ENCODE results near the gene COPS9. TPM values are rescaled to one million over a fixed set of nuclear protein-coding genes. Genes with fewer than 3 reads are reported as not detected.

The COPS9 gene
- total RNA-seq, 2 donors from 2014 or later = 232 to 243 TPM

DNA sequence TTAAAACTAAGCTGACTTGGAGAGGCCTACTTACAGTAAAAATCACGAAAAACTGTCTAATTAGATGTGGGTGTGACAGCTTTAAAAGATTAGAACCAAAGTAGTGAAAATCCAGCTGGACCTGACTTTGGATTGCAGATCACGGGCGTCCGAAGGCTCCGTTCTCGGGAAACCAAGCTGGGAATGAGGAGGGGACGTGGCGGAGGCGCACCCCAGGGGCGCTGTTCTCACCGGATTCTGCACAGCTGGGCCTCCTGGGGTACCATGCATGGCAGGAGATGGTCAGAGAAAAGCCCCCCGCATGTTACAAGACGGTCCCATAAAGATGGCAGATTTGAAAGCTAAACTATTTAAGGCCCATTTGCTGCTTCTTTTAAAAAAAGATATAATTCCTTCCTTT, 9.4 kb upstream of the COPS9 start:
- no peak overlapping the region for H3K27ac ChIP-seq
- H3K36me3 ChIP-seq = no peaks in the 10 kb centered on the region
- TF ChIP-seq, protein P1, sequence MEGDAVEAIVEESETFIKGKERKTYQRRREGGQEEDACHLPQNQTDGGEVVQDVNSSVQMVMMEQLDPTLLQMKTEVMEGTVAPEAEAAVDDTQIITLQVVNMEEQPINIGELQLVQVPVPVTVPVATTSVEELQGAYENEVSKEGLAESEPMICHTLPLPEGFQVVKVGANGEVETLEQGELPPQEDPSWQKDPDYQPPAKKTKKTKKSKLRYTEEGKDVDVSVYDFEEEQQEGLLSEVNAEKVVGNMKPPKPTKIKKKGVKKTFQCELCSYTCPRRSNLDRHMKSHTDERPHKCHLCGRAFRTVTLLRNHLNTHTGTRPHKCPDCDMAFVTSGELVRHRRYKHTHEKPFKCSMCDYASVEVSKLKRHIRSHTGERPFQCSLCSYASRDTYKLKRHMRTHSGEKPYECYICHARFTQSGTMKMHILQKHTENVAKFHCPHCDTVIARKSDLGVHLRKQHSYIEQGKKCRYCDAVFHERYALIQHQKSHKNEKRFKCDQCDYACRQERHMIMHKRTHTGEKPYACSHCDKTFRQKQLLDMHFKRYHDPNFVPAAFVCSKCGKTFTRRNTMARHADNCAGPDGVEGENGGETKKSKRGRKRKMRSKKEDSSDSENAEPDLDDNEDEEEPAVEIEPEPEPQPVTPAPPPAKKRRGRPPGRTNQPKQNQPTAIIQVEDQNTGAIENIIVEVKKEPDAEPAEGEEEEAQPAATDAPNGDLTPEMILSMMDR (IDR thresholded peaks at IDR 0.05) = no peak
- no peaks in the 10 kb centered on the region for H3K27me3 ChIP-seq
- H3K4me3 ChIP-seq = no peak overlapping the region
- no peak for DNase-seq (ENCODE audit: low spot score)
- H3K4me1 ChIP-seq = peaks cover 0 to 7% of the 10 kb centered on the region in 2 donors
- H3K9me3 ChIP-seq = no peaks in the 10 kb centered on the region

DNA sequence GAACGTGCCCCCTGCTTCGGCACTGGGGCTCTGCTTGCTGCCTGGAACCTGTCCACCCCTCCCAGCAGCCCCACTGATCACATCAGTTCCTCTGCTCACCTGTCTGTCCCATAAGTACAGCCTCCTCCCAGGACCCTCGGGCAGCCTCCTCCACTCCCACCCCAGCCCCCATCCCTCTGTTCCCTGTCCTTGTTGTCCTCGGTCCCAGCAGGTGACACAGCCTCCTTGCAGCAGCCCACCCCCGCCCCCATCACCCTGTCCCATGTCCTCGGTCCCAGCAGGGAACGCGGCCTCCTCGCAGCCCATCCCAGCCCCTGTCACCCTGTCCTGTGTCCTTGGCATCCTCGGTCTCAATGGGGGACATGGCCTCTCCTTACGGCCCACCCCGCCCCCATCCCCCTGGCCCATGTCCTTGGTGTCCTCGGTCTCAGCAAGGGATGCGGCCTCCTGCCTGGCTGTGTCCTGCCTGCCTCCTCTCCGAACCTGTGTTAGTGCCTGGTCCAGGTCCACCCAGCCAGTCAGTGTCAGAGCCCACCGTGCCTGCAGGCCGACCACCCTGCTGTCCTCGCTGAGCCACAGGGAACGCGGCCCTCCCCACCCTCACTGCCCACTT, 8.7 kb upstream of the COPS9 start:
- TF ChIP-seq, protein P1 (IDR thresholded peaks at IDR 0.05) = no peak
- Histone ChIP-seq H3K4me3 (no peak overlapping the region), H3K27me3 (no peaks in the 10 kb centered on the region), H3K9me3 (no peaks in the 10 kb centered on the region), H3K36me3 (no peaks in the 10 kb centered on the region), H3K4me1 (peaks cover 0 to 7% of the 10 kb centered on the region in 2 donors), H3K27ac (no peak overlapping the region)
- DNase-seq (ENCODE audit: low spot score) = no peak

DNA sequence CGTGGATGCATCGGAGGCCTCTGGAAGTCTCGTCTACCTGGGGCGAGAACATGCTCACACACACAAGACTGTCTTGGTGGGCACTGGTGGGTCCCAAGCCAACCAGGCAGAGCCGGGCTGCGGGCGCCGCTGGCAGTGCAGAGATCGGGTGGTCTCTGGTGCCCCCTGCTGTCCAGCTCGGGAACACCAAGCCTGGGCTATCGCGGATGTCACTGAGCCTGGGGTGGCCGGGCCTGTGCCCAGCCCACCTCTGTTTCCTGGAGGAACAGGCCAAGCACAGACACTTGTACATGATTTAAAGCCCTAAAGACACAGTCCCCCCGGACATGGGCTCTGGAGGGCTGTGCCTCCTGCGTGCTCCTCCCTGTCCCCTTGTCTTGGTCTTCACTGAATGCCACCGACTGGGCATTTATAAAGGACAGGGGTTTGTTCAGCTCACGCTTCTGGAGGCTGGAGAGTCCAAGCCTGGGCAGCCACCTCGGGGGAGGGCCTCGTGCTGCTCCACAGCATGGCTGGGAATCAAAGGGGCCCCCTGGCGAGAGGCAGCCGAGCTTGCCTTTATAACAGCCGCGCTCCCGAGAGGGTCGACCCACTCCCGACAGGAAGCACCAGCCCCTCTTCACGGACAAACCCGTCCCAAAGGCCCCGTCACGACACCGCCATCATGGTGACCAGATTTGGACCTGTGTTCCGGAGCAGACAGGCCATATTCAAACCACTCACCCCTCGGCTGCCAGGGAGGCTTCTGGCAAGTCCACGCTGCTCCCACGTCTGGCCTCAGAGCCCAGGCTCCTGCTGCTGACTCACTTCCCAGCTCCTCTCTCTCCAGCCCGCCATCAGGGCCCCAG, 7.9 kb upstream of the COPS9 start:
- Histone ChIP-seq H3K4me3 (no peak overlapping the region), H3K4me1 (peaks cover 0 to 7% of the 10 kb centered on the region in 2 donors), H3K27ac (no peak overlapping the region), H3K36me3 (no peaks in the 10 kb centered on the region), H3K27me3 (no peaks in the 10 kb centered on the region), H3K9me3 (no peaks in the 10 kb centered on the region)
- DNase-seq (ENCODE audit: low spot score) = peak; percentile 70
- TF ChIP-seq, protein P1 (IDR thresholded peaks at IDR 0.05) = peak; percentile 94 to 97

DNA sequence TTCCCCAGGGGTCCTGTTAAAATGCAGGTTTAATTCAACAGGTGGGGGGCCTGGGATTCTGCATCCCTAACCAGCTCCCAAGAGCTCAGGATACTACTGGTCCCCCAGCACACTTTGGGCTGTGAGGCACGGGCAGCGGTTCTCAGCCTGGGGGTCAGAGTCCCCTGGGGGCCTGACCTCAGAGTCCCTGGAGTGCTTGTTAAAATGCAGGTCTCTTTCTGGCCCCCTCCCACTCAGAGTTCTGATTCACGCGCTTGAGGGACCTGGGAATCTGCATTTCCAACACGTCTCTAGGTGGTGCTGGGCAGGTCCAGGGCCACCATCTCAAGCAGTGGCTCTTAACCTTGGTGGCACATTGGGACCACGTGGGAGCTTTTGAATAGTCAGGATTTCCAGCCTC, 7.2 kb upstream of the COPS9 start:
- no peaks in the 10 kb centered on the region for H3K9me3 ChIP-seq
- DNase-seq (ENCODE audit: low spot score) = no peak
- peaks cover 0 to 7% of the 10 kb centered on the region in 2 donors for H3K4me1 ChIP-seq
- no peak overlapping the region for H3K4me3 ChIP-seq
- TF ChIP-seq, protein P1 (IDR thresholded peaks at IDR 0.05) = no peak
- H3K36me3 ChIP-seq = no peaks in the 10 kb centered on the region
- H3K27me3 ChIP-seq = no peaks in the 10 kb centered on the region
- no peak overlapping the region for H3K27ac ChIP-seq

DNA sequence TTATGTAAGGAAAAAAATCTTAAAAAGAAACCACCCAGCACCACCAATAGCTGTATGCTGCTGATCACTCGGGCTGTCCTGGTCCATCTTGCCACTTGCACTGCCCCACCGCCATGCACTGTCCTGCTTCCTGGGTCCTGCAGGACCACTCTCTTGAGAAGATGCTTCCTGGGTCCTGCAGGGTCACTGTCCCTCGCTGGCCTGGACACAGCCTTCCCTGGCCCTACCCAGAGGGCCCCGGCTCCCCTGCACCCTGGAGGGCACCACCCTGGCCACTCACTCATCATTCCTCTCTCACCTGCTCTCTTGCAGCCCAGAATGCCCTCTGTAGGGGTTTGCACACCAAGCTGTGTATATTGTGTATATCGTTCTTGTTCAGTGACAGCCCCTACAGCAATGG, 6.8 kb upstream of the COPS9 start:
- Histone ChIP-seq H3K36me3 (no peaks in the 10 kb centered on the region), H3K27ac (no peak overlapping the region), H3K4me1 (peaks cover 0 to 7% of the 10 kb centered on the region in 2 donors), H3K9me3 (no peaks in the 10 kb centered on the region), H3K4me3 (no peak overlapping the region), H3K27me3 (no peaks in the 10 kb centered on the region)
- DNase-seq (ENCODE audit: low spot score) = no peak
- TF ChIP-seq, protein P1 (IDR thresholded peaks at IDR 0.05) = no peak

Data from right atrium auricular region (tissue), 2 donors.